Kidney (tissue), 14 donors: Measurements from ENCODE around the gene LRRC2. TPM values are rescaled to one million over a fixed set of nuclear protein-coding genes. Genes with fewer than 3 reads are reported as not detected.

Source experiments
- DNase-seq, 5 donors: peaks; one replicate each; pipeline ENCODE4 v3.0.0-alpha.2; 2013 to 2020
- FAIRE-seq: peaks from 2 replicates; lab custom pipeline; 2012; peaks lifted over from hg19 to GRCh38; lab: Jason Lieb, UNC
- H3K27ac ChIP-seq, 2 donors: one replicate each; pipeline ENCODE4 v1.7.0; 2013; ENCODE audit warnings: low read depth in 2 of 2, low read length in 2 of 2, inconsistent platforms in 1 of 2
- H3K27me3 ChIP-seq: one replicate; pipeline ENCODE4 v1.7.1; 2013; ENCODE audit warnings: low read length, inconsistent platforms; ENCODE audit not compliant: control insufficient read depth, insufficient read depth
- H3K36me3 ChIP-seq, 3 donors: one replicate each; pipeline versions ENCODE4 v1.7.0 to v1.7.1; 2013; ENCODE audit warnings: low read length in 3 of 3, control low read depth in 1 of 3, inconsistent platforms in 1 of 3; ENCODE audit not compliant: insufficient read depth in 3 of 3, control insufficient read depth in 2 of 3
- H3K4me1 ChIP-seq, 3 donors: one replicate each; pipeline versions ENCODE4 v1.7.0 to v1.7.1; 2013; ENCODE audit warnings: low read length in 3 of 3, inconsistent platforms in 1 of 3, low read depth in 1 of 3; ENCODE audit not compliant: control insufficient read depth in 2 of 3, insufficient read depth in 2 of 3
- H3K4me3 ChIP-seq, 3 donors: one replicate each; pipeline versions ENCODE4 v1.7.0 to v1.8.1; 2013; ENCODE audit warnings: low read length in 3 of 3, control low read depth in 1 of 3, inconsistent platforms in 1 of 3
- H3K9ac ChIP-seq, 3 donors: one replicate each; pipeline versions ENCODE4 v1.7.0 to v1.7.1; 2013; ENCODE audit warnings: low read length in 3 of 3, control low read depth in 1 of 3, inconsistent platforms in 1 of 3
- H3K9me3 ChIP-seq, 3 donors: one replicate each; pipeline versions ENCODE4 v1.7.0 to v1.7.1; 2013; ENCODE audit warnings: low read length in 3 of 3, control low read depth in 1 of 3, inconsistent platforms in 1 of 3; ENCODE audit not compliant: control insufficient read depth in 2 of 3, insufficient read depth in 1 of 3
- CTCF ChIP-seq: IDR thresholded peaks from 3 replicates; pipeline ENCODE4 v1.5.1; 2012; ENCODE audit warnings: mild to moderate bottlenecking, moderate library complexity, borderline replicate concordance; ENCODE audit not compliant: insufficient read depth; ENCODE audit errors: extremely low read depth
- intact Hi-C: fragments of 100-400 bp; cut with DNase I; formaldehyde crosslinking; loops from one replicate; pipeline ENCODE4 v1.11.1; 2022
- polyA plus RNA-seq: library from polyadenylated mRNA; stranded (reverse); fragments of 350-450 nt; fragmentation: Illumina TruSeq; extraction: RNeasy Lipid Tissue Mini Kit (QIAGEN cat#74804); gene quantifications from one replicate; pipeline ENCODE4 v1.2.3, GENCODE V29; 2014; ENCODE audit warnings: low read depth, low replicate concordance; ENCODE audit not compliant: insufficient read depth
- total RNA-seq: library from RNA; stranded (reverse); fragmentation: NEBNext Ultra II Directional; extraction: Animal tissue kit (Norgen Biotek cat#: 25700); gene quantifications from one replicate; pipeline ENCODE4 v1.2.1, GENCODE V29; 2021
- donor health status: control.
- donor health status: control.
- donor health status: control.
- donor health status: control.
- donor health status: control.
- donor health status: DM: yes; HTN: yes; CAD: no.
- donor health status: Normal renal cell carcinoma (clear cell type).

Gene LRRC2
- total and polyA plus RNA-seq, 2 donors from 2014 or later, result 3.4 to 7.5 TPM

GRCh38 chr3:46575577-46576222 lies 9.6 kb upstream of the LRRC2 start:
- DNase-seq (no peak), FAIRE-seq (no peak)
- Histone ChIP-seq H3K27me3 (peaks cover 5% of the 10 kb centered on the region), H3K4me1 (peaks cover 0 to 7% (median 0%) of the 10 kb centered on the region in 3 donors), H3K4me3 (no peak overlapping the region), H3K27ac (peak overlapping the region in 1 of 2 donors; percentile 63), H3K9me3 (no peaks in the 10 kb centered on the region), H3K36me3 (no peaks in the 10 kb centered on the region), H3K9ac (no peak overlapping the region)
- TF ChIP-seq CTCF, result no peak
- intact Hi-C loops, result no loop called here

GRCh38 chr3:46574881-46575576 lies 8.9 kb upstream of the LRRC2 start:
- Histone ChIP-seq H3K9me3 (no peaks in the 10 kb centered on the region), H3K27ac (peak overlapping the region in 1 of 2 donors; percentile 63), H3K27me3 (peaks cover 3% of the 10 kb centered on the region), H3K9ac (no peak overlapping the region), H3K4me3 (no peak overlapping the region), H3K4me1 (peaks cover 0 to 6% (median 0%) of the 10 kb centered on the region in 3 donors), H3K36me3 (no peaks in the 10 kb centered on the region)
- TF ChIP-seq CTCF, result no peak
- DNase-seq, result no peak
- no peak for FAIRE-seq
- intact Hi-C loops, result no loop called here

GRCh38 chr3:46574243-46574646 lies 8.1 kb upstream of the LRRC2 start:
- DNase-seq (peak in 3 of 5 donors; percentile 46 to 77 (median 70)), FAIRE-seq (no peak)
- Histone ChIP-seq H3K36me3 (no peaks in the 10 kb centered on the region), H3K9ac (no peak overlapping the region), H3K4me3 (no peak overlapping the region), H3K27ac (no peak overlapping the region), H3K27me3 (peaks cover 2% of the 10 kb centered on the region), H3K4me1 (peaks cover 0 to 6% (median 0%) of the 10 kb centered on the region in 3 donors), H3K9me3 (peaks cover 0 to 3% (median 0%) of the 10 kb centered on the region in 3 donors)
- TF ChIP-seq CTCF, result no peak
- intact Hi-C loops, result no loop called here
